ENCODE results near the gene SLC6A11. TPM values are rescaled to one million over a fixed set of nuclear protein-coding genes. Genes with fewer than 3 reads are reported as not detected.

Gene SLC6A11
- total RNA-seq, 1 donor from 2014 or later = 0.19 TPM

- Mint-ChIP-seq H3K4me1 (ENCODE audit: low read depth) (no peaks in the 10 kb centered on the region), H3K27ac (no peak overlapping the region), H3K4me3 (ENCODE audit: low read depth) (no peak overlapping the region), H3K36me3 (ENCODE audit: insufficient read depth) (no peaks in the 10 kb centered on the region), H3K9me3 (ENCODE audit: low read depth) (no peaks in the 10 kb centered on the region), H3K27me3 (peaks cover 57% of the 10 kb centered on the region)
- no peak for DNase-seq (ENCODE audit: low spot score, unreplicated experiment)
- no peak for TF ChIP-seq CTCF (IDR thresholded peaks at IDR 0.05; ENCODE audit: unreplicated experiment)
Measured at GRCh38 chr3:10973046-10973595, 157.1 kb downstream of the SLC6A11 start.

DNA sequence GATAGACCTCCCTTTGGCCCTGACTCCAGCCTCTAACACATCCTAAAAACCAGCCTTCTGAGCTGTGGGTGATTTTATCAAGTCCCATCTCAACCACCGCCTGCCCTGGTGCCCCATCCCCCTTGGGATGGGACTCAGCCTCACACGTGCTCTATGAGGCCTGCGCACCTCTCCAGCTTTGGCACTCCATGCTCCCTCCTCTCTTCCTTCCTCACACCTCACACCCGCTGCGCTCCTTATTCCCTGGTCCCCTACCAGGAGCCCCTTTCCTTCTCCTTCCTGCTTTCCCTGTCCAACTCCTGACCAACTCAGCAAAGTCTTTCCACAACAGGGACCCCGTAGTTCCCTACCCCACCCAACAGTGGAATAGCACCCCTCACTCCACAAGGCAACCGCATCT, 158.1 kb downstream of the SLC6A11 start:
- no peak for TF ChIP-seq CTCF (IDR thresholded peaks at IDR 0.05; ENCODE audit: unreplicated experiment)
- Mint-ChIP-seq H3K4me3 (ENCODE audit: low read depth) (no peak overlapping the region), H3K36me3 (ENCODE audit: insufficient read depth) (no peaks in the 10 kb centered on the region), H3K27me3 (peaks cover 55% of the 10 kb centered on the region), H3K4me1 (ENCODE audit: low read depth) (no peaks in the 10 kb centered on the region), H3K9me3 (ENCODE audit: low read depth) (no peaks in the 10 kb centered on the region), H3K27ac (no peak overlapping the region)
- DNase-seq (ENCODE audit: low spot score, unreplicated experiment) = no peak

DNA sequence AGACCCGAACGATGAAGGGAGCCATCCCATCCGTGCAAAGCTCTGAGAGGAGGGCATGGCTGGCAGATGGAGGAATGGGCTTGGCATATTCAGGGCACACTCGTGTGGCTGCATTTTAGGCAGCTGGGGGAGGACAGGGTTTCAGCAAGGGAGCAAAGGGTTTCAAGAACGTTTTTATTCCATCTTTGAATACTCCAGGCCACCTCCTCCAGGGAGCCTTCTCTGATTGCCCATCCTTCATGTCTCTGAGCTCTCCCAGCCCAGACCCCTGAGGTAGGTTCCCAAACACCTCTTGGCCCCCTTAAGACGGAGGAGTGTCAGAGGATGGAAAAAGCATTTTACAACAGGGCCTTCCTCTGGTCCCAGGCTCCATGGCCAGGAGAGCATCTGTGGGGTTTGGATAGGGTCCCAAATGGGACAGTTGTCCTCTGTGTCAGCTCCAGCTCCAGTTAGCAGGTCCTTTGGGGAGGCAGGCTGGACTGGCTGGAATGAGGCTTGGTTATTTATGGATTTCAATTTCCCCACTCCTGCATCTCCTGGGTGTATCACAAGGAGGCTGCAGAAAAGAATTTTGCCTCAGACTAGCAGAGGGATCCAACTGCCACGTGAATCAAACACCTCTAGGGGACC, 158.8 kb downstream of the SLC6A11 start:
- H3K9me3 Mint-ChIP-seq (ENCODE audit: low read depth) = no peaks in the 10 kb centered on the region
- no peaks in the 10 kb centered on the region for H3K4me1 Mint-ChIP-seq (ENCODE audit: low read depth)
- no peak for DNase-seq (ENCODE audit: low spot score, unreplicated experiment)
- no peak overlapping the region for H3K27ac Mint-ChIP-seq
- TF ChIP-seq CTCF (IDR thresholded peaks at IDR 0.05; ENCODE audit: unreplicated experiment) = no peak
- no peaks in the 10 kb centered on the region for H3K36me3 Mint-ChIP-seq (ENCODE audit: insufficient read depth)
- H3K4me3 Mint-ChIP-seq (ENCODE audit: low read depth) = no peak overlapping the region
- peaks cover 51% of the 10 kb centered on the region for H3K27me3 Mint-ChIP-seq

DNA sequence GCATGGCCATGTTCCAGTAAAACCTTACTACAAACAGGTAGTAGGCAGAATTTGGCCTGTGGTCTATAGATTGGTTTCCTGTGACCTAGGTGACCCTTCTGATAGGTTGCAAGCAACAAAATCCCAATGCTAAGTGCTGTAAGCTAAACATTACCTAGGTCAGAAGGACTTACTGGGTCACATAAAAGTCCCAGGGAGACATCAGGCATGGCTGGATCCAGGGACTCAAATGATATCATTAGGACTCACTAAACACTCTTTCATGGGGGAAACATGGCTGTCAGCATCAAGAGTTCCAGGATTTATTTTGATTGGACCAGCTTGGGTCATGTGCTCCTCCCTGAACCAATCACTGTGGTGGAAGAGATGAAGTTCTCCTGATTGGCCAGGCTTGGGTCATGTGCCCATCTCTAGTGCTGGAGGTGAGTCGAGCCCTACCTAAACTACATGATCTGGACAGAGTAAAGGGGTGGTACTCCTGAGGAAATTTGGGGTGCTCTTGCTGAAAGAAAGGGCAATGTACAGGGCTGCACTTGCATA, 159.7 kb downstream of the SLC6A11 start:
- Mint-ChIP-seq H3K4me1 (ENCODE audit: low read depth) (no peaks in the 10 kb centered on the region), H3K36me3 (ENCODE audit: insufficient read depth) (no peaks in the 10 kb centered on the region), H3K4me3 (ENCODE audit: low read depth) (no peak overlapping the region), H3K27me3 (peaks cover 51% of the 10 kb centered on the region), H3K9me3 (ENCODE audit: low read depth) (no peaks in the 10 kb centered on the region), H3K27ac (no peak overlapping the region)
- TF ChIP-seq CTCF (IDR thresholded peaks at IDR 0.05; ENCODE audit: unreplicated experiment) = no peak
- DNase-seq (ENCODE audit: low spot score, unreplicated experiment) = no peak

GRCh38 chr3:10976770-10977169, 160.7 kb downstream of the SLC6A11 start:
- Mint-ChIP-seq H3K4me1 (ENCODE audit: low read depth) (no peaks in the 10 kb centered on the region), H3K36me3 (ENCODE audit: insufficient read depth) (no peaks in the 10 kb centered on the region), H3K9me3 (ENCODE audit: low read depth) (peaks cover 3% of the 10 kb centered on the region), H3K27ac (no peak overlapping the region), H3K4me3 (ENCODE audit: low read depth) (no peak overlapping the region), H3K27me3 (peaks cover 55% of the 10 kb centered on the region)
- TF ChIP-seq CTCF (IDR thresholded peaks at IDR 0.05; ENCODE audit: unreplicated experiment) = no peak
- no peak for DNase-seq (ENCODE audit: low spot score, unreplicated experiment)
